IPS-18c (cell line): ENCODE measurements around the gene DIP2C.
"Not testable (repeated sequence)": the region's sequence is repeated elsewhere in the genome, so short reads cannot be mapped to it uniquely, and the experiment has no call there.

Experiments
- H3K4me3 ChIP-seq: 2 replicates; pipeline ENCODE4 v1.7.0; 2013; ENCODE audit warnings: low read depth, mild to moderate bottlenecking, low read length, moderate library complexity; ENCODE audit not compliant: insufficient read depth
- H3K9me3 ChIP-seq: one replicate; pipeline ENCODE4 v1.6.1; 2013; ENCODE audit warnings: mild to moderate bottlenecking, low read length, moderate library complexity; ENCODE audit not compliant: control insufficient read depth, insufficient read depth

The DIP2C gene

GRCh38 chr10:520402-520787, 169.1 kb downstream of the DIP2C start:
- Histone ChIP-seq H3K4me3 (no peak overlapping the region), H3K9me3 (no peaks in the 10 kb centered on the region)

DNA sequence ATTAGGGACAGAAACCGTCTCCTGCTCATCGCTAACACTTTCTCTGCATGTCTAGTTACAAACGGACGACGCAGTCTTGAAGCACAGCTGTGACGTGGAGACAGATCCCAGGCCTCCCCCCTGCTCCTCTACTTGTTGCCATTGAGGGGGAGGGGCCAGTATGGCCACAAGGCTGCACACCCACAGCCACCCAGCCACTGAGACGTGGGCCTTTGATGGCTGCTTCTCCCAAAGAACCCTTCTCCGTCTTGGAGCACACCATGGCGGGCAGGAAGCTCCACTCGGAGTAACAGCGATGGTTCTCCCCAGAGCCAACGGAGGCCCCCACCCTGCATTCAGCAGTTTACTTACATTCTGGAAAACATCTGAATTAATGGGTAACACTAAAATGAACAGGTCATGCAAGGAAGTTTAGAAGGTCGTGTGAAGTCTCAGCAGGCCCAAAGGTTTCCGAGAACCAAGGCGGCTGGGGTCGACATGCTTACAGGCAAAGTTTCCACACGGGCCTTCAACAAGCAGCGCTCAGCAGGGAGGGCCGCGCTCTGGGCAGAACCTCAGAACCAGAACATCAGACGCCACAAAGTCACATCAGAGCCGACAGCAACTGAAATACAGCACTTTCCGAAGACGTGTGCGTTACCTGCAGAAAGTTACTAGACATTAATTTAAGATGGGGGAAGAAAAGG, 169.6 kb downstream of the DIP2C start:
- H3K4me3 ChIP-seq, result no peak overlapping the region
- H3K9me3 ChIP-seq, result no peaks in the 10 kb centered on the region

DNA sequence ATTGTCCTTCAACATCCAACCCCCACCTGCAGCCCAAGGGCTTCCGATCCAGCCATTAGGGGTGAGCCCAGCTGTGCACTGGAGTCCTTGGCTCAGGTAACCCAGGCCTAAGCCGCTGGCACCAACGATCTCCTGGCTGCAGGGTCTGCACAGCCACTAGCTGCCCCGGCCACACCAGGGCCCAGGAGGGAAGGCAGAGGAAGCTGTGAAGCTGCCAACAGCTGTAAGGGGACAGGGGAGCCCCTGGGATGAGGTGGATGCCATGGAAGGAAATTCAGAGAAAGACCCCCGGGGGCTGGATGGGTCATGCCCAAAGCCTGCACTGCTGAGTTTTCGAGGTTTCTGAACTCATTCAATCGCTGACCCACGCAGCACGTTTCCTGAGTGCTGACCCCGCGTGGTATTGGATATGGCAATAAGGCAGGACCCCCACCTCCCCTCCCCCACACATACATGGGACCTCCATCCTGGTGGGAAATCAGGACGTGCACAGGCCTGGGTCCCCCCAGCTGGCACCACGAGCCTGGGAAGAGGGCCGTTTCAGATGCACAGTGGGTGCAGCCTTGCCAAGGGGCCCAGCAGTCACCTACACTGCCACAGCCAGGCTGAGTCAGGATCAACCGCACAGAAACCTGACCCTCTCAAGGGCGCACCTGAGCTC, 170.3 kb downstream of the DIP2C start:
- Histone ChIP-seq H3K4me3 (no peak overlapping the region), H3K9me3 (no peaks in the 10 kb centered on the region)

- H3K9me3 ChIP-seq, result no peaks in the 10 kb centered on the region
- no peak overlapping the region for H3K4me3 ChIP-seq
Observed at GRCh38 chr10:517872-518475, 171.5 kb downstream of the DIP2C start.

DNA sequence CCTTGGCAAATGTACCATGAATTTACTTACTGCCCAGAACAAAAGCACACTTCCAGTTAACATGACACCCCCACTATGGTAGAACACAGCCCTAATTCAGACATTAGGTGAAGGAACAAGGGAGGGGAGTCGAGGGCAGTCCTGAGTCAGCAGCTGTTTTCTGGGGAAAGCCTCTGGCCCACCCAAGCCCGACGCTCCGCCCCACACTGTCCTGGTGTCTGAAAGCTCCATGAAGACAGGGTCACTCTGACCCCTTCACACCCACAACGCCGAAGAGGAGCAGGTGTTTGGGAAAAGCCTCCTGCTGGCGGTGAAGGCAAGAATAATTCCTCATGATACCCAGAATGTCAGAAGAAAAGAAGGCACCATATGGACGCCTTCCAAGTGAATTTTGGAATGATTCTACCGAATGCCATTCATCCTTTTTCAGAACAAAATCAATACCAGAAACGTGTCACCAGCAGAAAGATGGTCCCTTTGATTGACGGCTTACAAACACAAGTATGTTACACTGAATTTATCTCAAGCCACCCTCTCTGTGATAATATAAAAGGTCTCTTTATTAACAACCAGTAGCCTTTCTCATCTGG, 172.1 kb downstream of the DIP2C start:
- Histone ChIP-seq H3K9me3 (peaks cover 2% of the 10 kb centered on the region), H3K4me3 (no peak overlapping the region)

GRCh38 chr10:516764-517163, 172.7 kb downstream of the DIP2C start:
- Histone ChIP-seq H3K4me3 (no peak overlapping the region), H3K9me3 (peaks cover 2% of the 10 kb centered on the region)

GRCh38 chr10:515674-516073, 173.8 kb downstream of the DIP2C start:
- H3K4me3 ChIP-seq, result no peak overlapping the region
- peaks cover 2% of the 10 kb centered on the region for H3K9me3 ChIP-seq

GRCh38 chr10:514137-514671, 175.3 kb downstream of the DIP2C start:
- peaks cover 2% of the 10 kb centered on the region for H3K9me3 ChIP-seq
- H3K4me3 ChIP-seq, result no peak overlapping the region

DNA sequence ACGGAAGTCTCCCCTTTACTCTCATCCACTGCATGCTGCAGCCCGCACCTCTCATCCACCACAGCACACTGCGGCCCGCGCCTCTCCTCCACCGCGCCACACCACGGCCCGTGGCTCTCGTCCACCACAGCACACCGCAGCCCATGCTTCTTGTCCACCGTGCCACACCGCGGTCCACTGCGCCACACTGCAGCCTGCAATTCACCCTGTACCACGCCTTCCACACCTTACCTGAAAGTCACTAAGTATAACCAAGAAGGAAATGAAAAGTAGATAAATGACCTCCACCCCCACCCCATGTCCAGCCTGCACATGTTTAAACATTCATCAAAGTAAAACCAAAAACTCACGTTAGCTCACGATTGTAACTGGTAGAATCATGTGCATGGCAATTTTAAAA, 176.1 kb downstream of the DIP2C start:
- H3K4me3 ChIP-seq, result no peak overlapping the region
- H3K9me3 ChIP-seq, result peaks cover 2% of the 10 kb centered on the region

GRCh38 chr10:512661-513060, 176.8 kb downstream of the DIP2C start:
- not testable (repeated sequence) for H3K4me3 ChIP-seq

DNA sequence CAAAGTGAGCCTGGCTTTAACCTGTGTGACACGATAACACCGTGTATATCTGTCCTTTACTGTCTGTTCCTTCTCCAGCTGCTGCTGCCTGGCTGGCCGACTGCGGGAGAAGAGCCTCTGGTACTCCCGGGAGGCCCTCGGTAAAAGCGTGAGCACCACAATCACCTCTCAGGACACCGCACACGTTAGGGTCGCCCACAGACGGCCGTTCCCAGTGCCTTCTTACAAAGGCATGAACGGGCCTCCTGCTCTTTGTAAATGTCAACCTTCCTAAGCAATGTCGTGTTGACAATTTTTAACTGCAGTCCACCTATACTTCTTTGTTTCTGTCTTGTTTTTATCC, 177.6 kb downstream of the DIP2C start:
- peaks cover 2% of the 10 kb centered on the region for H3K9me3 ChIP-seq
- no peak overlapping the region for H3K4me3 ChIP-seq

More at GRCh38 chr10:512661-513060, 176.8 kb downstream of the DIP2C start:
- not testable (repeated sequence) for H3K9me3 ChIP-seq

GRCh38 chr10:511101-511848, 178.2 kb downstream of the DIP2C start:
- Histone ChIP-seq H3K9me3 (peaks cover 2% of the 10 kb centered on the region), H3K4me3 (no peak overlapping the region)

DNA sequence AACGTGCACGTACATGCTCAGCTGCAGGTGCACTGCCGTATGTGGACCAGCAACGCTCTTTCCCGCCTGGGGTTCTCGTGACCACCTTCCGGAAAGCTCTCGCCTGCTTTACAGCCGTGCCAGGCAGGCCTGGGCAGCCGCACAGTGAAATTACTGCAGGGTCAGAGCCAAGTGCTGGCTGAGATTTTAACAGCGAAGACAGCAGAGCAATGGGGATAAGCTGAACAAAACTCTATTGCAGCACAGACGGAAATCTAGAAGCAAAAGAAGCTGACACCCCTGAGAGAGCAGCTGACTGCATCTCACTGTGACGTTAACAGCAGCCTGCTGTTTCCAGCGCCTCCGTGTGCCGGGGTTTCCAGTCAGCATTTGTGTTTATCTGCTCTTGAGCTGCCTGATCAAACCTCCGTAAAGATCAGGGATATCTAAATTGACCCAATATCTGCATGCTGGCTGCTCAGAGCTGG, 179.0 kb downstream of the DIP2C start:
- peaks cover 2% of the 10 kb centered on the region for H3K9me3 ChIP-seq
- H3K4me3 ChIP-seq, result no peak overlapping the region

DNA sequence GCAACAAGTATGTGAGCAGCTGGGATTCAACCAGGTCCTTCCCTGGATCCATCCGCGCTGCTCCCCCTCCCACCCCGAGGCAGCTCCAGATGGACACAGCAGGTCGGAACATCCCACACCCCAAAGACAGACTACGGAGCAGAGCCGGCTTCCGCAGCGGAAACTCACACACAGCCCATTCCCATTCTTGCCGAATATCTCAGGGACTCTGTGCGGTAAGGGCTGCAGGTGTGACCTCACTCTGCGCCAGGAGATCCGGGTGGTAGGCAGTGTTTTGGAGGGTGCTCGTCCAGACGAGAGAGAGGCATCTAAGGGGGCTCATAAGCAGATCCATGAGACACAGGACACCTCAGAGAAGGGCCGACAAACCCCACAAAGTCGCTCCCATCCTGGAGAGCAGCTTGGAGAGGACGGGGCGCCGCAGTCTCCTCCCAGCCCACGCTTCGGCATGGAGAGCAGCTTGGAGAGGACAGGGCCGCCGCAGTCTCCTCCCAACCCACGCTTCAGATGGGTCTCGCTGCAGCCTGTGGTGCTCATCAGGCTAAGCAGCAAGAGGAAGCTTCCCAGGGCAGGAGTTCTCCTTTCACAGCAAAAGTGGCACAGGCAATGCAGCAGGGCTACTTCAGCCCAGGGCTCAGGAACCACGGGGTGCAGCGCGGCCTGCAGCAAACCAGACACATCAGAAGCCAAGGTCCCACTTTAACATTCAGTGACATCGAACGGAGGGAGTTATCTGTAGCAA, 179.9 kb downstream of the DIP2C start:
- Histone ChIP-seq H3K9me3 (peaks cover 2% of the 10 kb centered on the region), H3K4me3 (no peak overlapping the region)

DNA sequence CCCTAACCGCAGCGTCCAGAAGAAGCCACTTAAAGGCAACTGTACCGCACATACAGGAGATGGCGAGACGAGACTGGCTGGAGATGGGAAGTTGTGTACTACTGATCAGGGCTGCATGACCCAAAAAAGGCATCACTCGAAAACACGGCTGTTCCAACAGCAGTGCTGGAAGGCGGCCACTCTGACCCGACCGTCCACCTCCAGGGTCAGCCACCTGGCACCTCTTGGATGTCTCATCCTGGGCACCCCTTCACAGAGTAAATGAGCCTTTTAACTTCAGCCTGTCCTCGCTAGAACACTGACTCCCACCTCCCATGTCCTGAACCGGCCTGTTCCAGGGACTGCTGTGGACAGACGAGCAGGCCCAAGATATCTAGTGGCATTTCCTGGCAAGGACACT, 180.7 kb downstream of the DIP2C start:
- Histone ChIP-seq H3K4me3 (no peak overlapping the region), H3K9me3 (peaks cover 2% of the 10 kb centered on the region)

- Histone ChIP-seq H3K4me3 (no peak overlapping the region), H3K9me3 (peaks cover 2% of the 10 kb centered on the region)
Observed at GRCh38 chr10:507908-508444, 181.5 kb downstream of the DIP2C start.
